GM12873 (cell line): ENCODE data around the gene ASB12.

Experiments
- CTCF ChIP-seq: IDR thresholded peaks from 2 replicates; pipeline ENCODE4 v1.5.1; 2012; ENCODE audit warnings: low read depth, mild to moderate bottlenecking, moderate library complexity, low read length, control low read depth; ENCODE audit not compliant: insufficient read depth; ENCODE audit errors: missing control alignments

The ASB12 gene

DNA sequence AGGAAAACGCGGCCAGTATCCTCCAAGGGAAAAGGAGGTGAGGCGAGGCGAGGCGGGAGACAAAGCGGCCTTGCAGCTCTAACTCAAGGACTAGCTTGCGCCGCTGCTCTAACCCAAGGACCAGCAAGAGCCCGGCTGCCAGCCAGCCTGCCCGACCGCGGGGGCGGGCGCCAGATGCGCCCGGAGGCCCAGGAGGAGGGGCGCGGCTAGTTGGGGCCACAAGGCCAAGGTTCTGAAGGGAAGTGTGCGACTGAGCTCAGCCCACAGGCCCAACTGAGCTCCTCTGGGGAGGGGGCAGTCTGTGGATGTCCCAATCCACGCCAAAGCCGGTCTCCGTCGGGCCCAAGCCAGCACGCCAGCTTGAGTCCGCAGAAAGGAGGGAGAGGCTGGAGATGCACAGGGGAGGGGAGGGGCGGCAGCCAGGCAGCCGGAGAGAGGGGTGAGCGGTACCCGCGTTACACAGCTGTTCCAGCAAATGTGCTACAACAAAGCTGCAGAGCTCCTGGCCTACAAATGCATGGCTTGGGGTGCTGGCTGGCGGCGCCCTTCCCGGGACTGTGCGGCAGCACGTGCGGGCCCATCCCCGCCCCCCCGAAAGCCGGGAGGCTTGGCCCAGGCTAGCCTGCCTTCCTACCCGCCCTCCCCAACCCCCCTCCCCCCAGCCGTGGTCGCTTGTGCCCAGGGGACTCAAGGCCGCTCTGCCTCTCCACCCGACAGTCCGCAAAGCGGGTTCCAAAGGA lies 25.5 kb downstream of the ASB12 start:
- no peak for TF ChIP-seq CTCF

- TF ChIP-seq CTCF = no peak
Measured at GRCh38 chrX:64204252-64204651, 26.2 kb downstream of the ASB12 start.

DNA sequence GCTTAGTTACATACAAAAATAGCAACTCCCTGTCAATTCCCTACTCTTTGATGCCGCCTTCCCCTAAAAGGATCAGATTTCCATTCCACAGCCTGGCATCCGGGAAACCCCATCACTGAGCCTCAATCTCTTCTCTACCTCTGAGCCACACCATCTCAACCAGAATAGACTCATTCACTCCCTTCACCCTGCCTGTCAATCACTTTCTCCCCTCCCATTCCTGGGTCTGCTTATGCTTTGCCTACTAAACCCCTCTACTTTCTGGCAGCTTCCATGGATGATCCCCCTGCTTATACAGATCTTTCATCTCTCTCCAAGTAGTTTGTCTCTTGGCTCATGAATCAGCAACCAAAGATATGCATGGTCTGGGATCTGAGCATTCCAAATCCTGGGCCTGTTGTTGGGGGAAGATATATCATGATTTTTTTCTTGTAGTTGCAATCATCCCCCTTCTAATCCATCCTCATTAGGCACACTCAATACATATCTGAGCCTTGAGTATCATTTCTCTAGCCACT lies 27.5 kb downstream of the ASB12 start:
- no peak for TF ChIP-seq CTCF

DNA sequence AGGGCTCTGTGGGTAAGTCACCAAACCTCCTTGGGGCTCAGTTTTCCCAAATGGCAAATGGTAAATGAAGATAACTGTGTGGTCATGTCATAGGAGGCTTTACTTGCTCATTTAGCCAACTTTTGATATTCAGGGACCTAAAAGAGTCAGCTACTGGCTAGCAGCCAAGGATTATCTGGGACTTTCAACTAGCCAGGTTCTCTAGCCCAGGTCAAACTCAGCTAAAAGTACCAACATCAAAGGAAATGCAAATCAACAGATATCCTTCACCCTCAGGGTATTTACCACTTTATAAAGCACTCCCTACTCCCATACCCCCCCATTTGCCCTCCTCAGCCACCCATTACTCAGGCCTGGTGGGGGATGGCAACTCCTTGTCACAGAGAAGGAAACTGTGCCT lies 32.4 kb downstream of the ASB12 start:
- no peak for TF ChIP-seq CTCF

DNA sequence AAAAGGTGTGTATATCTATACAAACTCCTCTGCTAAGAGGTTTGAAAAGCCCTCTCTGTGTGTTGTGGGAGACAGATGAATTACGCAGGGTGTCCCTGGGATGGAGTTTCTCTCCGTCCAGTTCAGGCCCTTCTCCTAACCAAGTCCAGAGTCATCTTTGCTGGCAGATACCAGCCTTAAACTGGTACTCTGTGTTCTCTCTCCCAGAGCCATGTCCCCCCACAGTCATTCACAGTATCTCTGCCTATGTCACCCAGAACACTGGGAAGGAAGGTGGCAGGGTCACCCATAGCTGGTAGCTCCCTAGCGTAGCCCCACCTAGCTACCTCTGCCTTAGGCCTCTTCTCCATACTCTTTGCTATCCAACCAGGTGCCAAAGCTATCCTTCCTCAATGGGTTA lies 33.8 kb downstream of the ASB12 start:
- TF ChIP-seq CTCF = no peak

- no peak for TF ChIP-seq CTCF
Measured at GRCh38 chrX:64195862-64196261, 34.5 kb downstream of the ASB12 start.

GRCh38 chrX:64192673-64193072 lies 37.7 kb downstream of the ASB12 start:
- TF ChIP-seq CTCF = no peak

DNA sequence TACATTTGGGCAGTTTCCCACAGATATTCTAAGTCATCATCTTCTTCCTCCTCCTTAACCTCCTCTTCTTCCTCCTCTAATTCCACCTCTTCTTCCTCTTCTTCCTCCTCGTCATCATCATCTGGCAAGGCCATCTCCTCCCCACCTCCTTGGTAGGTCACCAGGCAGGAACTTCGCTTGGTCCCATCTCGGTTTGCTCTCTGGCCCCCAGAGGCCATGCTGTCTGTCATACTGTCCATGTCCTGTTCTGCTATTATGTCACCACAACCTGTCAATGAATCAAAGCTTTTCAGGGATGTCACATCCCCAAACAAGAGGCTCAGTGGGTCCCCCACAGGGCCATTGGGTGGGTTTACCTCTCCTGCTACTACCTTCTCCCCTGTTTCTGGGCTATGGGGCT lies 38.4 kb downstream of the ASB12 start:
- TF ChIP-seq CTCF = no peak
